Measurements from ENCODE around the gene ZNF280B. TPM values are rescaled to one million over a fixed set of nuclear protein-coding genes. Genes with fewer than 3 reads are reported as not detected.

The ZNF280B gene
- total RNA-seq, 3 donors from 2014 or later, result 0.33 to 0.64 (median 0.44) TPM

- no peaks in the 10 kb centered on the region for H3K9me3 ChIP-seq
- H3K27ac ChIP-seq, result no peak overlapping the region
- no peaks in the 10 kb centered on the region for H3K27me3 ChIP-seq
- H3K4me1 ChIP-seq, result peaks cover 0 to 10% of the 10 kb centered on the region in 2 donors
- no peak for TF ChIP-seq CTCF (IDR thresholded peaks at IDR 0.05)
- no peak for TF ChIP-seq POLR2A (IDR thresholded peaks at IDR 0.05)
- TF ChIP-seq POLR2AphosphoS5 (IDR thresholded peaks at IDR 0.05), result no peak
- DNase-seq (ENCODE audit: low spot score in 2 of 2), result no peak
- intact Hi-C loops (cut with DNase I; ENCODE audit: low total_unique reads), result no loop called here
- H3K36me3 ChIP-seq, result no peaks in the 10 kb centered on the region
- H3K4me3 ChIP-seq, result no peak overlapping the region
Observed at GRCh38 chr22:22550789-22551434, 42.4 kb upstream of the ZNF280B start.

DNA sequence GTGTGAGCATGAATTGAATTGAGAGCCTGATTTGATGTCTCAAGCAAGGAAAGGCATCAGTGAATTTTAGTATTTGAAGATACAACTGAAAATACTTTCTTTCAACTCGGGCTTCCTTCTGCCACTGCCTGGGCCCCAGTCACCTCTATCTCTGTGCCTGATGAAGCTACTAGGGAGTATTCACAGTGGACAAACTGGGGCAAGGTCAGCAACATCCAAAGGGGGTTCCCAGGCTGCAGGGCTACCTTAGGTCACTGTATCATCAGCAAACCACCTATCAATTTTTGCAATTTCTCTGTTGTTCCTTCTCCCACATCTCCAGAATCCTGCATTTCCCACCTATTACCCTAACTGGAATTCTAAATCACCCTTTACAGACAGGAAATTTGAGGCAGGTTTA is 40.4 kb upstream of the ZNF280B start:
- intact Hi-C loops (cut with DNase I; ENCODE audit: low total_unique reads), result no loop called here
- H3K9me3 ChIP-seq, result no peaks in the 10 kb centered on the region
- no peak for DNase-seq (ENCODE audit: low spot score in 2 of 2)
- H3K27ac ChIP-seq, result no peak overlapping the region
- H3K4me1 ChIP-seq, result peaks cover 0 to 5% of the 10 kb centered on the region in 2 donors
- TF ChIP-seq POLR2AphosphoS5 (IDR thresholded peaks at IDR 0.05) (no peak), POLR2A (IDR thresholded peaks at IDR 0.05) (no peak), CTCF (IDR thresholded peaks at IDR 0.05) (no peak)
- no peaks in the 10 kb centered on the region for H3K27me3 ChIP-seq
- H3K4me3 ChIP-seq, result no peak overlapping the region
- H3K36me3 ChIP-seq, result no peaks in the 10 kb centered on the region

GRCh38 chr22:22548317-22548716 is 39.8 kb upstream of the ZNF280B start:
- Histone ChIP-seq H3K9me3 (no peaks in the 10 kb centered on the region), H3K36me3 (no peaks in the 10 kb centered on the region), H3K27me3 (no peaks in the 10 kb centered on the region), H3K4me1 (no peaks in the 10 kb centered on the region), H3K27ac (no peak overlapping the region), H3K4me3 (no peak overlapping the region)
- no peak for DNase-seq (ENCODE audit: low spot score in 2 of 2)
- intact Hi-C loops (cut with DNase I; ENCODE audit: low total_unique reads), result no loop called here
- TF ChIP-seq CTCF (IDR thresholded peaks at IDR 0.05), result no peak
- no peak for TF ChIP-seq POLR2A (IDR thresholded peaks at IDR 0.05)
- TF ChIP-seq POLR2AphosphoS5 (IDR thresholded peaks at IDR 0.05), result no peak

- no peaks in the 10 kb centered on the region for H3K36me3 ChIP-seq
- H3K4me3 ChIP-seq, result no peak overlapping the region
- no peaks in the 10 kb centered on the region for H3K4me1 ChIP-seq
- no peaks in the 10 kb centered on the region for H3K9me3 ChIP-seq
- no peaks in the 10 kb centered on the region for H3K27me3 ChIP-seq
- no peak for DNase-seq (ENCODE audit: low spot score in 2 of 2)
- TF ChIP-seq POLR2A (IDR thresholded peaks at IDR 0.05) (no peak), CTCF (IDR thresholded peaks at IDR 0.05) (no peak), POLR2AphosphoS5 (IDR thresholded peaks at IDR 0.05) (no peak)
- H3K27ac ChIP-seq, result no peak overlapping the region
- intact Hi-C loops (cut with DNase I; ENCODE audit: low total_unique reads), result no loop called here
Observed at GRCh38 chr22:22547692-22548300, 39.3 kb upstream of the ZNF280B start.

DNA sequence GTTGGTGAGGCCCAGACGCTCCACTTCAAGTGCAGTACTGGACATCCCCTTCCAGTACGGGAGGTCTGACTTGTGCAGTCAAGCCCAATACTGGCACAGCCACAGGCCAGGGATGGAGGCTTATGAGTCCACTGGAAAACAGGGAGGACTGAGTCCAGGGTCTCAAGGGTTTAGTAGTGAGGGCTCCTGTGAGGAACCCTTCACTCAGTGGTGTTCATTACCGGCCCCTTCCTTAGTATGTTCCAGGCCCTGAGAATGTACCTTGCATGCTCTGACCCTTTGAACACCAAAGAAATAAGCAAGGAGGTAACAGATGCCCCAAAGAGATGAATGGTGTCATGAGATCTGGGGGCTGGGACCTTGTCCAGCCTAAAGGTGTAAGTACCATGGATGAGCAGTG is 38.7 kb upstream of the ZNF280B start:
- TF ChIP-seq POLR2A (IDR thresholded peaks at IDR 0.05) (no peak), POLR2AphosphoS5 (IDR thresholded peaks at IDR 0.05) (no peak), CTCF (IDR thresholded peaks at IDR 0.05) (no peak)
- Histone ChIP-seq H3K4me3 (no peak overlapping the region), H3K36me3 (no peaks in the 10 kb centered on the region), H3K9me3 (no peaks in the 10 kb centered on the region), H3K27me3 (no peaks in the 10 kb centered on the region), H3K4me1 (no peaks in the 10 kb centered on the region), H3K27ac (no peak overlapping the region)
- DNase-seq (ENCODE audit: low spot score in 2 of 2), result no peak
- intact Hi-C loops (cut with DNase I; ENCODE audit: low total_unique reads), result no loop called here

All from breast epithelium (tissue), 4 donors.